Glutamatergic neuron (in vitro differentiated cells): ENCODE results near the gene TAS2R40. TPM values are rescaled to one million over a fixed set of nuclear protein-coding genes. Genes with fewer than 3 reads are reported as not detected.

Experiments used
- DNase-seq: peaks from one replicate; pipeline ENCODE4 v3.0.0; 2022
- H3K27ac Mint-ChIP-seq: one replicate; pipeline ENCODE4 v1.8.0; 2020; ENCODE audit warnings: mild to moderate bottlenecking, mixed read lengths, inconsistent platforms; ENCODE audit not compliant: unreplicated experiment
- H3K27me3 Mint-ChIP-seq: one replicate; pipeline ENCODE4 v1.8.0; 2020; ENCODE audit warnings: mild to moderate bottlenecking, moderate library complexity, mixed read lengths, inconsistent platforms; ENCODE audit not compliant: unreplicated experiment
- H3K36me3 Mint-ChIP-seq: one replicate; pipeline ENCODE4 v1.8.0; 2020; ENCODE audit warnings: mild to moderate bottlenecking, mixed read lengths, inconsistent platforms; ENCODE audit not compliant: unreplicated experiment
- H3K4me1 Mint-ChIP-seq: one replicate; pipeline ENCODE4 v1.8.0; 2020; ENCODE audit warnings: mild to moderate bottlenecking, low read depth, mixed read lengths, inconsistent platforms; ENCODE audit not compliant: unreplicated experiment
- H3K4me3 Mint-ChIP-seq: one replicate; pipeline ENCODE4 v1.8.0; 2020; ENCODE audit warnings: mild to moderate bottlenecking, mixed read lengths, inconsistent platforms; ENCODE audit not compliant: unreplicated experiment
- H3K9me3 Mint-ChIP-seq: one replicate; pipeline ENCODE4 v1.8.0; 2020; ENCODE audit warnings: mild to moderate bottlenecking, moderate library complexity, mixed read lengths, inconsistent platforms; ENCODE audit not compliant: unreplicated experiment
- total RNA-seq: library from RNA; stranded (reverse); fragmentation: NEBNext Ultra II Directional; extraction: Animal tissue kit (Norgen Biotek cat#: 25700); gene quantifications from one replicate; pipeline ENCODE4 v1.2.1, GENCODE V29; 2021; ENCODE audit not compliant: unreplicated experiment
- TF ChIP-seq, protein P1 (sequence below): fragments of 200-600 bp; sonication (generic); IDR thresholded peaks from one replicate; pipeline ENCODE4 v1.5.0; 2021; ENCODE audit not compliant: partially characterized antibody, unreplicated experiment

TAS2R40 gene
- total RNA-seq, 1 donor from 2014 or later, result not detected

DNA sequence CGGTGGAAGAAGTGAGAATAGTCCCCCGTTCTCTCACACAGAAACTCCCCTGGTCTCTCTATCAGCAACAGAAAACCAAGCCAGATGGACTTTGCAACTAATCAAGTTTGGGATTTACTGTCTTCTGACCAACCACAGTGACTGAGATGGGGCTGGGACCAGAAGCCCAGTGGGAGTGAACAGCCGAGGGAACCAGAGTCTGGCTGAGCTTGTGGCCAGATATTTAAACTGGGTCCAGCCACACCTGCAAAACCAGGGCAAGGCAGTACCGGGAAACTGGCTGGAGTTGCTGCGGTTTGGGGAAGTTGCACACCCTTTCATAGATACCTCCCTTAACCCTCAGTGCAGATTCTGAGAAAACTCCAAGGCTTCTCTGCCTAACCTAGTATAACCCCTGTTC lies 47.4 kb downstream of the TAS2R40 start:
- H3K27me3 Mint-ChIP-seq, result peaks cover 2% of the 10 kb centered on the region
- peaks cover 5% of the 10 kb centered on the region for H3K36me3 Mint-ChIP-seq
- no peaks in the 10 kb centered on the region for H3K4me1 Mint-ChIP-seq
- DNase-seq, result no peak
- TF ChIP-seq, protein P1, sequence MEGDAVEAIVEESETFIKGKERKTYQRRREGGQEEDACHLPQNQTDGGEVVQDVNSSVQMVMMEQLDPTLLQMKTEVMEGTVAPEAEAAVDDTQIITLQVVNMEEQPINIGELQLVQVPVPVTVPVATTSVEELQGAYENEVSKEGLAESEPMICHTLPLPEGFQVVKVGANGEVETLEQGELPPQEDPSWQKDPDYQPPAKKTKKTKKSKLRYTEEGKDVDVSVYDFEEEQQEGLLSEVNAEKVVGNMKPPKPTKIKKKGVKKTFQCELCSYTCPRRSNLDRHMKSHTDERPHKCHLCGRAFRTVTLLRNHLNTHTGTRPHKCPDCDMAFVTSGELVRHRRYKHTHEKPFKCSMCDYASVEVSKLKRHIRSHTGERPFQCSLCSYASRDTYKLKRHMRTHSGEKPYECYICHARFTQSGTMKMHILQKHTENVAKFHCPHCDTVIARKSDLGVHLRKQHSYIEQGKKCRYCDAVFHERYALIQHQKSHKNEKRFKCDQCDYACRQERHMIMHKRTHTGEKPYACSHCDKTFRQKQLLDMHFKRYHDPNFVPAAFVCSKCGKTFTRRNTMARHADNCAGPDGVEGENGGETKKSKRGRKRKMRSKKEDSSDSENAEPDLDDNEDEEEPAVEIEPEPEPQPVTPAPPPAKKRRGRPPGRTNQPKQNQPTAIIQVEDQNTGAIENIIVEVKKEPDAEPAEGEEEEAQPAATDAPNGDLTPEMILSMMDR, result no peak
- H3K27ac Mint-ChIP-seq, result peak overlapping the region; percentile 34
- no peak overlapping the region for H3K4me3 Mint-ChIP-seq
- H3K9me3 Mint-ChIP-seq, result no peaks in the 10 kb centered on the region

DNA sequence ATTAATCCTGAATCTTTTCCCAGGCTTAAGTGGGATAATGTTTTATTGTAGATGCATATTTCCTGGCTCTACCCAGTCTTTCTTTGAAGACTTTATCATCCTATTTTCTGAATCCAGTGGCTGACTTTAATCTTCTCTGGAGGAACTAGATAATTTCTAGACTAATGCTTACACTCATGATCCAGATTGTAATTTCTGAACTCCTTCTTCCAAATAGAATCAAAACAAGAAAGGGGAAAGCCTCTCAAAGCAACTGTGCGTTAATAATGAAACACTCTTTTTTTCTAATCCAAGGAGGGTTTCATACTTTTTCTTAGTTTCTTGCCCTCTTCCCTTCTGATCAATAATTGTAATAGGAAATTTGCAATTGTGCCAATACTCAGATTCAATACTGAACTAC lies 49.4 kb downstream of the TAS2R40 start:
- DNase-seq, result no peak
- H3K4me1 Mint-ChIP-seq, result no peaks in the 10 kb centered on the region
- no peak overlapping the region for H3K4me3 Mint-ChIP-seq
- H3K36me3 Mint-ChIP-seq, result no peaks in the 10 kb centered on the region
- TF ChIP-seq, protein P1, result no peak
- H3K9me3 Mint-ChIP-seq, result no peaks in the 10 kb centered on the region
- H3K27ac Mint-ChIP-seq, result no peak overlapping the region
- H3K27me3 Mint-ChIP-seq, result peaks cover 2% of the 10 kb centered on the region

Other genes starting within 250 kb of the TAS2R40 start
- not detected for gene OR9A2, start 194.9 kb upstream of the TAS2R40 start, total RNA-seq
- not detected for gene OR6V1, start 169.7 kb upstream of the TAS2R40 start, total RNA-seq
- not detected for gene PIP, start 90.0 kb upstream of the TAS2R40 start, total RNA-seq
- gene TAS2R39, start 38.6 kb upstream of the TAS2R40 start, total RNA-seq, result not detected
- gene GSTK1, start 41.4 kb downstream of the TAS2R40 start, total RNA-seq, result 48.6 TPM
- not detected for gene TMEM139, start 62.9 kb downstream of the TAS2R40 start, total RNA-seq
- 59.2 TPM for gene CASP2, start 66.3 kb downstream of the TAS2R40 start, total RNA-seq
- gene CLCN1, start 94.1 kb downstream of the TAS2R40 start, total RNA-seq, result 0.56 TPM
- 111 TPM for gene FAM131B, start 140.7 kb downstream of the TAS2R40 start, total RNA-seq
- 163 TPM for gene ZYX, start 159.3 kb downstream of the TAS2R40 start, total RNA-seq
- 4.7 TPM for gene EPHA1, start 186.8 kb downstream of the TAS2R40 start, total RNA-seq
- not detected for gene TAS2R60, start 221.4 kb downstream of the TAS2R40 start, total RNA-seq